B cell (primary cell): ENCODE measurements around the gene PLAU. TPM values are rescaled to one million over a fixed set of nuclear protein-coding genes. Genes with fewer than 3 reads are reported as not detected.

Experiments used
- ATAC-seq: fragments of 200-7000 bp; cut with Tn5 transposase; one replicate; pipeline ENCODE4 v1.10.0; 2021; ENCODE audit warnings: low read depth, mild to moderate bottlenecking, moderate number of reproducible peaks, moderate library complexity
- CTCF ChIA-PET: fragments of 350-600 bp; sonication (Branson Sonifier 250); formaldehyde crosslinking; loops from one replicate; lab custom pipeline; 2021; ENCODE audit warnings: antibody characterized with exemption, inconsistent platforms; lab: Charles Lee
- POLR2A ChIA-PET: fragments of 350-600 bp; sonication (Branson Sonifier 250); formaldehyde crosslinking; loops from one replicate; lab custom pipeline; 2021; ENCODE audit warnings: antibody characterized with exemption; lab: Charles Lee
- DNase-seq: peaks from one replicate; pipeline ENCODE4 v3.0.0; 2013
- H2AFZ ChIP-seq: 2 replicates; pipeline ENCODE4 v1.6.1; 2012; ENCODE audit warnings: mild to moderate bottlenecking, low read depth, low read length; ENCODE audit not compliant: insufficient read depth, poor library complexity, severe bottlenecking
- H3K27ac ChIP-seq, 2 donors: 1 replicate in 1 of 2; 2 replicates in 1 of 2; pipeline ENCODE4 v1.5.1; 2012 to 2013; ENCODE audit warnings: low read length in 2 of 2, mild to moderate bottlenecking in 2 of 2, moderate library complexity in 1 of 2
- H3K27me3 ChIP-seq, 4 experiments: fragments of 200-600 bp in 1 of 4; sonication (generic) in 1 of 4; replicated peaks in 1 of 4; 1 replicate in 2 of 4; 2 replicates in 2 of 4; pipeline versions ENCODE4 v1.6.1 to v1.7.0; 2013 to 2016; ENCODE audit warnings: low read length in 3 of 4, mild to moderate bottlenecking in 2 of 4, mixed read lengths in 1 of 4, moderate library complexity in 1 of 4; ENCODE audit not compliant: insufficient read depth in 4 of 4, control insufficient read depth in 3 of 4; ENCODE audit errors: control extremely low read depth in 1 of 4
- H3K36me3 ChIP-seq, 2 experiments: replicated peaks in 1 of 2; 1 replicate in 1 of 2; 2 replicates in 1 of 2; pipeline versions ENCODE4 v1.6.1 to v1.7.1; 2013; ENCODE audit warnings: low read length in 1 of 2; ENCODE audit not compliant: insufficient read depth in 2 of 2, control insufficient read depth in 1 of 2; ENCODE audit errors: control extremely low read depth in 1 of 2, extremely low read depth in 1 of 2
- H3K4me1 ChIP-seq, 2 donors: fragments of 200-600 bp in 1 of 2; sonication (generic) in 1 of 2; 1 replicate in 1 of 2; 2 replicates in 1 of 2; pipeline versions ENCODE4 v1.5.1 to v1.6.1; 2013 to 2017; ENCODE audit warnings: low read length in 2 of 2; ENCODE audit not compliant: control insufficient read depth in 2 of 2, insufficient read depth in 2 of 2
- H3K4me2 ChIP-seq: replicated peaks from 2 replicates; pipeline ENCODE3; 2012; ENCODE audit warnings: mild to moderate bottlenecking, low read depth, low read length; ENCODE audit not compliant: poor library complexity, severe bottlenecking
- H3K4me3 ChIP-seq, 5 experiments: fragments of 200-600 bp in 1 of 5; sonication (generic) in 1 of 5; 1 replicate in 3 of 5; 2 replicates in 2 of 5; pipeline versions ENCODE4 v1.5.1 to v1.7.0; 2011 to 2016; ENCODE audit warnings: low read length in 4 of 5, mild to moderate bottlenecking in 4 of 5, low read depth in 2 of 5, control low read depth in 1 of 5, moderate library complexity in 1 of 5; ENCODE audit not compliant: insufficient read depth in 1 of 5; ENCODE audit errors: control extremely low read depth in 1 of 5, extremely low read depth in 1 of 5
- H3K79me2 ChIP-seq: fragments of 200-600 bp; sonication (generic); one replicate; pipeline ENCODE4 v1.6.0; 2016; ENCODE audit warnings: low read length; ENCODE audit not compliant: control insufficient read depth, insufficient read depth
- H3K9ac ChIP-seq: fragments of 200-600 bp; sonication (generic); 2 replicates; pipeline ENCODE4 v1.6.1; 2017; ENCODE audit warnings: mild to moderate bottlenecking, low read length, moderate library complexity
- H3K9me3 ChIP-seq, 3 donors: one replicate each; pipeline versions ENCODE4 v1.6.1 to v1.7.1; 2013; ENCODE audit warnings: low read length in 2 of 3; ENCODE audit not compliant: control insufficient read depth in 2 of 3, insufficient read depth in 1 of 3; ENCODE audit errors: control extremely low read depth in 1 of 3
- H4K20me1 ChIP-seq: 2 replicates; pipeline ENCODE4 v1.6.0; 2012; ENCODE audit warnings: mild to moderate bottlenecking, low read length; ENCODE audit not compliant: insufficient read depth, control insufficient read depth, poor library complexity, severe bottlenecking
- H3K27ac Mint-ChIP-seq: one replicate; pipeline ENCODE4 v1.8.0; 2021; ENCODE audit warnings: mixed read lengths
- H3K27me3 Mint-ChIP-seq: one replicate; pipeline ENCODE4 v1.8.0; 2021; ENCODE audit warnings: mixed read lengths
- H3K4me1 Mint-ChIP-seq: one replicate; pipeline ENCODE4 v1.8.0; 2021; ENCODE audit warnings: mixed read lengths
- H3K4me3 Mint-ChIP-seq: one replicate; pipeline ENCODE4 v1.8.0; 2021; ENCODE audit warnings: mixed read lengths
- H3K9me3 Mint-ChIP-seq: one replicate; pipeline ENCODE4 v1.8.0; 2022; ENCODE audit warnings: mixed read lengths; ENCODE audit not compliant: insufficient read depth
- EZH2 ChIP-seq: IDR thresholded peaks from 2 replicates; pipeline ENCODE4 v1.6.1; 2012; ENCODE audit warnings: borderline replicate concordance, low read depth, mild to moderate bottlenecking, moderate library complexity, low read length; ENCODE audit not compliant: insufficient read depth, poor library complexity, severe bottlenecking
- WGBS: methylation state at CpG from one replicate; pipeline ENCODE4 v1.1.5; 2013; ENCODE audit warnings: missing lambda C conversion rate; ENCODE audit not compliant: insufficient coverage; 5-methylcytosine and 5-hydroxymethylcytosine counted together
- intact Hi-C: fragments of 100-400 bp; cut with micrococcal nuclease; formaldehyde crosslinking; loops from one replicate; pipeline ENCODE4 v1.10.0; 2022
- polyA plus RNA-seq: library from polyadenylated mRNA; depleted of rRNA; stranded (reverse); fragments of >200 nt; gene quantifications from 2 replicates; pipeline ENCODE4 v1.2.3, GENCODE V29; 2012
- total RNA-seq, 2 donors: library from RNA; stranded (reverse); fragments of 120-200 nt in 1 of 2; gene quantifications; 1 replicate in 1 of 2; 2 replicates in 1 of 2; pipeline versions ENCODE4 v1.2.3 to v1.2.4, GENCODE V29; 2013 to 2022
- TF ChIP-seq, protein P1 (sequence below): fragments of 200-600 bp; IDR thresholded peaks from one replicate; pipeline ENCODE4 v1.8.0; 2022; ENCODE audit warnings: antibody characterized with exemption, mild to moderate bottlenecking

PLAU gene
- total and polyA plus RNA-seq, 2 donors (not counting 1 experiment from before 2014, with no cell fraction given), result 0.04 TPM; not detected in 1

- DNase-seq, result no peak
- no peaks in the 10 kb centered on the region for H3K9me3 ChIP-seq
- H3K27me3 ChIP-seq, result no peaks in the 10 kb centered on the region
- TF ChIP-seq EZH2, result no peak
- TF ChIP-seq, protein P1, sequence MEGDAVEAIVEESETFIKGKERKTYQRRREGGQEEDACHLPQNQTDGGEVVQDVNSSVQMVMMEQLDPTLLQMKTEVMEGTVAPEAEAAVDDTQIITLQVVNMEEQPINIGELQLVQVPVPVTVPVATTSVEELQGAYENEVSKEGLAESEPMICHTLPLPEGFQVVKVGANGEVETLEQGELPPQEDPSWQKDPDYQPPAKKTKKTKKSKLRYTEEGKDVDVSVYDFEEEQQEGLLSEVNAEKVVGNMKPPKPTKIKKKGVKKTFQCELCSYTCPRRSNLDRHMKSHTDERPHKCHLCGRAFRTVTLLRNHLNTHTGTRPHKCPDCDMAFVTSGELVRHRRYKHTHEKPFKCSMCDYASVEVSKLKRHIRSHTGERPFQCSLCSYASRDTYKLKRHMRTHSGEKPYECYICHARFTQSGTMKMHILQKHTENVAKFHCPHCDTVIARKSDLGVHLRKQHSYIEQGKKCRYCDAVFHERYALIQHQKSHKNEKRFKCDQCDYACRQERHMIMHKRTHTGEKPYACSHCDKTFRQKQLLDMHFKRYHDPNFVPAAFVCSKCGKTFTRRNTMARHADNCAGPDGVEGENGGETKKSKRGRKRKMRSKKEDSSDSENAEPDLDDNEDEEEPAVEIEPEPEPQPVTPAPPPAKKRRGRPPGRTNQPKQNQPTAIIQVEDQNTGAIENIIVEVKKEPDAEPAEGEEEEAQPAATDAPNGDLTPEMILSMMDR, result no peak
- no peak overlapping the region for H3K4me2 ChIP-seq
- H4K20me1 ChIP-seq, result no peaks in the 10 kb centered on the region
- Mint-ChIP-seq H3K27ac (no peak overlapping the region), H3K4me3 (no peak overlapping the region), H3K27me3 (no peaks in the 10 kb centered on the region), H3K4me1 (peaks cover 9% of the 10 kb centered on the region), H3K9me3 (no peaks in the 10 kb centered on the region)
- H3K27ac ChIP-seq, result no peak overlapping the region
- 94% methylated on average over 10 of the region's 12 CpGs for WGBS
- no peak for ATAC-seq
- H2AFZ ChIP-seq, result no peak overlapping the region
- H3K79me2 ChIP-seq, result no peaks in the 10 kb centered on the region
- ChIA-PET POLR2A (interaction anchor here (0.5 to 0.7 kb wide), 2 partner anchors 71 to 352 kb away, joined by 4 to 11 read pairs; no protein-coding TSS in a partner anchor), CTCF (interaction anchor here (0.6 to 16.5 kb wide), 26 partner anchors 8 to 1215 kb away, joined by 3 to 498 read pairs (median 10); no protein-coding TSS in a partner anchor)
- H3K4me1 ChIP-seq, result peaks cover 4 to 19% of the 10 kb centered on the region in 2 donors
- H3K36me3 ChIP-seq, result no peaks in the 10 kb centered on the region
- no peak overlapping the region for H3K4me3 ChIP-seq
- intact Hi-C loops, result loop anchor here (2.0 to 5.0 kb wide), 2 partner anchors 110 to 347 kb away; partner anchors contain the start of gene VCL
- no peak overlapping the region for H3K9ac ChIP-seq
Observed at GRCh38 chr10:73887294-73888039, 23.5 kb upstream of the PLAU start.

DNA sequence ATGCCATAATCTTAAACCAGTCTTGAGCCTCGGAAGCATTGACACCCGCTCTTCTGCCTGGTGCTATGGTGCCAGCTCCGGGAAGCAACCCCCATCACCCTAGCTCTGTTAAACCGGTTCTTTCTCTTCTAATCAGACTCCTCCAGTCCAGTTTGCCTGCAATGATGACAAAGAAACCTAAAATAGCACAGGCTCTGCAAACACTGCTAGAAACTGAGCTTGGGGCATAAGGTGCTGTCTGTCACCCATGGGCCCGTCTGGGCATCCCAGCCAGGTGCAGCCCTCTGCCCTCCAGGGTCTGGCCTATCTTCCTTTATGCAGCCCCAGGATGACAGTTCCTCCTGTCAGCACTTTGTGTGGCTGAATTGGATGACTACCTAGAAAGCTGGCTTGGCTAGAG is 22.4 kb upstream of the PLAU start:
- Histone ChIP-seq H4K20me1 (no peaks in the 10 kb centered on the region), H3K9ac (no peak overlapping the region), H3K9me3 (no peaks in the 10 kb centered on the region), H3K36me3 (no peaks in the 10 kb centered on the region), H3K4me3 (no peak overlapping the region), H3K27ac (no peak overlapping the region), H3K4me1 (peaks cover 4 to 19% of the 10 kb centered on the region in 2 donors), H3K79me2 (no peaks in the 10 kb centered on the region), H2AFZ (peak overlapping the region; percentile 44), H3K27me3 (no peaks in the 10 kb centered on the region), H3K4me2 (no peak overlapping the region)
- WGBS, result 97% methylated on average over 5 of the region's 5 CpGs
- TF ChIP-seq, protein P1, result no peak
- TF ChIP-seq EZH2, result no peak
- intact Hi-C loops, result loop anchor here (5.0 kb wide), 1 partner anchor 109 kb away; the partner anchor contains the start of gene VCL
- ChIA-PET CTCF (interaction anchor here (0.6 to 16.5 kb wide), 20 partner anchors 9 to 1341 kb away, joined by 3 to 498 read pairs (median 6); no protein-coding TSS in a partner anchor), POLR2A (interaction anchor here (0.7 kb wide), 1 partner anchor 69 kb away, joined by 4 read pairs; no protein-coding TSS in a partner anchor)
- no peak for DNase-seq
- peaks cover 9% of the 10 kb centered on the region for H3K4me1 Mint-ChIP-seq
- no peak for ATAC-seq
- no peak overlapping the region for H3K4me3 Mint-ChIP-seq
- no peaks in the 10 kb centered on the region for H3K27me3 Mint-ChIP-seq
- no peaks in the 10 kb centered on the region for H3K9me3 Mint-ChIP-seq
- H3K27ac Mint-ChIP-seq, result peak overlapping the region; percentile 16
